Stomach smooth muscle (tissue), 2 donors: ENCODE results near the gene PLEKHM1.

Experiments used
- H3K27ac ChIP-seq: one replicate; pipeline ENCODE4 v1.7.0; 2013; ENCODE audit warnings: mild to moderate bottlenecking, low read length, inconsistent platforms
- H3K27me3 ChIP-seq, 2 donors: one replicate each; pipeline ENCODE4 v1.7.0; 2013; ENCODE audit warnings: low read length in 2 of 2; ENCODE audit not compliant: insufficient read depth in 2 of 2, control insufficient read depth in 1 of 2
- H3K36me3 ChIP-seq, 2 donors: one replicate each; pipeline ENCODE4 v1.7.0; 2013; ENCODE audit warnings: low read length in 2 of 2; ENCODE audit not compliant: control insufficient read depth in 2 of 2, insufficient read depth in 2 of 2
- H3K4me1 ChIP-seq: one replicate; pipeline ENCODE4 v1.7.0; 2013; ENCODE audit warnings: low read length; ENCODE audit not compliant: control insufficient read depth, insufficient read depth
- H3K4me3 ChIP-seq, 2 donors: one replicate each; pipeline ENCODE4 v1.7.0; 2013; ENCODE audit warnings: low read length in 2 of 2
- H3K9ac ChIP-seq, 2 donors: one replicate each; pipeline ENCODE4 v1.7.0; 2013; ENCODE audit warnings: low read length in 2 of 2, mild to moderate bottlenecking in 1 of 2
- H3K9me3 ChIP-seq, 2 donors: one replicate each; pipeline ENCODE4 v1.7.0; 2013; ENCODE audit warnings: low read length in 2 of 2; ENCODE audit not compliant: control insufficient read depth in 2 of 2
- donor health status: healthy.
- donor health status: Pancreatic carcinoma.

Gene PLEKHM1

GRCh38 chr17:45438931-45439610 is 51.5 kb downstream of the PLEKHM1 start:
- no peak overlapping the region for H3K27ac ChIP-seq
- no peak overlapping the region for H3K4me3 ChIP-seq
- H3K4me1 ChIP-seq: no peaks in the 10 kb centered on the region
- no peak overlapping the region for H3K9ac ChIP-seq
- no peaks in the 10 kb centered on the region for H3K9me3 ChIP-seq
- H3K36me3 ChIP-seq: peaks cover 6 to 20% of the 10 kb centered on the region in 2 donors
- H3K27me3 ChIP-seq: no peaks in the 10 kb centered on the region

DNA sequence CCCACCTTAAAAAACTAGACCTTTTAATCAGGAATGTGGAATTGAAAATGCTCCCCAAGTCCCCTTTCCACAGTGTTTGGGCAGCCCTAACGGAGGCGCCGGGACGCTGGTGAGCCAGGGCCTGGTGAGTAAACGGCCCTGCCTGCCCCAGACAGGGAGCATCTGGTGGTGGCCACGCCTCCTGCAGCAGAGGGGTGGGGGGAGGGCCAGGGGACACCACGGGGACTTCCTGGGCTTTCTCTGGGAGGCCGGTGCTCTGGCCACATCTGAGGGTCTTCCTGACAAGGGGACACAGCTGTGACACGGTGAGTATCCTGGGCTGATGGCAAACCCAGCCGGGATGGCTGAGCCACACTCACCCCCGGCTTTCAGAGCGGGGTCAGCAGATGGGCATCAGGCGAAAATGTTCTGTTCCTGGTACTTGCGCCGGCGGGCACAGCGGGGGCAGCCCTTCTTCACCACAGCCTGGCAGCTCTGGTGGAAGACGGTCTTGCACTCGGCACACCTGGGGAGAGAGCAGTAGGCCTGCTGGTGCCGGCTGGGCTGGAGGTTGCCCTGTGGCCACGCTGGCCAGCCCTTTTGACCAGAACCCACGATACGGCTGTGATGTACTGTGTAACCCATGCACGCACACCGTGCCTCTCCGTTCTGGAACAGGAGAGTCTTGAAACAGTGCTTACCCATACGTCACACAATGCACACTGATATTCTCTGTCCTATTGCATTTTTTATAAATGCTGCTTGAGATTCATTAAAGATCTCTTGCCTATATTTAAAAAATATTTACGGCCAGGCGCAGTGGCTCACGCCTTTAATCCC is 52.8 kb downstream of the PLEKHM1 start:
- Histone ChIP-seq H3K9ac (no peak overlapping the region), H3K9me3 (no peaks in the 10 kb centered on the region), H3K4me3 (no peak overlapping the region), H3K27ac (no peak overlapping the region), H3K27me3 (no peaks in the 10 kb centered on the region), H3K36me3 (peaks cover 6 to 20% of the 10 kb centered on the region in 2 donors), H3K4me1 (peaks cover 2% of the 10 kb centered on the region)

DNA sequence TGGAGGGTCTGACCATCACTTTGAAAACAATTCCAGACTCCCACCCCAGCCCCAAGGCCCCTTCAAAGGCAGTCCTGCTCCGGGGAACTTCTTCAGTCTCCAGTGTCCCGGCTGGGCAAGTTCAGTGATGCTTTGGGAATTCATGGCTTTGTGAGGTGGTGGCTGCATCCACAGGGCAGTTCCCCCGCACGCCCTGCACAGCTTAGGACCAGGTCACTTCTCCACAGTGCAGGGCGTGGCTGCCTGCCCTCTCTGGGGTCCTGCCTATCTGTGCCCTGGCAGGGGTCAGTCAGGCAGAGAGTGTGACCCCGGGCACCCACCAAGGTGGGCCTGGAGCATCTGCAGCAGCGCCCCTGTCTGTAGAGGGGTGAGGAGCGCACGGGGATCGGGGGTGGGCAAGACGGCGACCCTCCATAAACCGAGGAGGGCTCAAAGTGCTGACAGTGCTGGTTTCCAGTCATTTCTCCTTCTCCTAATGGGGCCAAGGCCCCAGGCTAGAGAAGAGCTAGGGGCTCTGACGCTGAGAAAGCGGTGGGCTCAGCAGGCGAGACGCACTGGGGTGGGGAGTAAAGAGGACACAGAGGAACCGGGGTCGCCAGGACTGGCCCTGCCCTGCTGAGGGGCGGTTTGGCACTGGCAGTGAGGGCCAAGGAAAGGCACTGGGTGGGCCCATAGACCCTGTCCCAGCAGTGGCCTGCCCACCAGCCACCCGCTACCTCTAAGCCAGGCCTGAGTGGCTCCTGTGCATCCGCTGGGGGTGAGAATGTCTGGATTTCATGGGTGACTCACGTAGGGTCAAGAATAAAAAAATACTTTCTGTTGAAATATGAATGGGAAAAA is 53.7 kb downstream of the PLEKHM1 start:
- H3K4me1 ChIP-seq: peaks cover 9% of the 10 kb centered on the region
- H3K27me3 ChIP-seq: peaks cover 0 to 4% of the 10 kb centered on the region in 2 donors
- H3K9me3 ChIP-seq: no peaks in the 10 kb centered on the region
- H3K36me3 ChIP-seq: peaks cover 6 to 20% of the 10 kb centered on the region in 2 donors
- H3K4me3 ChIP-seq: no peak overlapping the region
- no peak overlapping the region for H3K9ac ChIP-seq
- H3K27ac ChIP-seq: no peak overlapping the region

DNA sequence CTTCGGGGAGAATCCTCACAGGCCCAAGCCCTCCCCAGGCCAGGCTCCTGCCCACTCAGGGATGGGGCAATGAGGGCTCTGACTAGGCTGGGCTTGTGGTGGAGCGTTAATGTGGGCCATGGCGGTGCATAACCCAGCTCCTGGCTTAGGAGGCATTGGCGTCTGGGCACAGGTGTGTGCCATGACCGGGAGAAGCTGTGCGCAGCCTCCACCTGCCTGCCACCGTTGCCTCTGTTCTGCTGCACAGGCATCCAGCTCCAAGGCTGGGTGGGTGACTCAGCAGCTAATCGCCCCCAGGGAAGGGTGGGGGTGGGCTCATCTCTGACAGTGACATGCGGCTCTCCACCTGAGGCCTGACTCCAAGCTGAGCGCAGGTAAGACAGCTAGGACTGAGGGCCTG is 54.4 kb downstream of the PLEKHM1 start:
- H3K9ac ChIP-seq: no peak overlapping the region
- peaks cover 6 to 20% of the 10 kb centered on the region in 2 donors for H3K36me3 ChIP-seq
- H3K4me1 ChIP-seq: peaks cover 15% of the 10 kb centered on the region
- H3K4me3 ChIP-seq: no peak overlapping the region
- H3K27ac ChIP-seq: no peak overlapping the region
- H3K9me3 ChIP-seq: no peaks in the 10 kb centered on the region
- H3K27me3 ChIP-seq: peaks cover 2 to 10% of the 10 kb centered on the region in 2 donors

- Histone ChIP-seq H3K36me3 (peaks cover 6 to 20% of the 10 kb centered on the region in 2 donors), H3K4me1 (peaks cover 22% of the 10 kb centered on the region), H3K4me3 (no peak overlapping the region), H3K27ac (no peak overlapping the region), H3K27me3 (peaks cover 7 to 17% of the 10 kb centered on the region in 2 donors), H3K9me3 (no peaks in the 10 kb centered on the region), H3K9ac (no peak overlapping the region)
These were observed 55.0 kb downstream of the PLEKHM1 start for GRCh38 chr17:45435481-45435880.

DNA sequence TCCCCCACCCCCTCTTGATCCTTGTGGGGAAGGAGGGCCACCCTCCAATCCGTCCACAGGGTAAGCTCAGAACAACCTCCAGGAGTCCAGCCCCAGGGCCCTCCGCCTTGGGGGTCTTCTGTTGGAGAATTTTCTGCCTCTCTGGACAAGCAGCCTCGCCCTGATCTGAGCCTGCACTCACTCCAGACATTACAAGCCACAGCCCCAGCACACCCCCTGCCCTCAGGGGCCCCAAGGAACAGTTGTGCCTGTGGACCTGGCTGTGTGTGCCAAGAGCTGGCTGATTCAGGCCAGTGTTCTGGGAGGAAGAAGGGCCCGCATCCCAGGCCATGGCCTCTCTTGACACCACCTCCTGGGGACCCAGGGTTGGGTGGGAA is 57.4 kb downstream of the PLEKHM1 start:
- Histone ChIP-seq H3K27ac (no peak overlapping the region), H3K4me1 (peaks cover 35% of the 10 kb centered on the region)

GRCh38 chr17:45432405-45433158 is 57.9 kb downstream of the PLEKHM1 start, which contains the start of gene ARHGAP27:
ARHGAP27 (minus strand) TSS chr17:45432870; CDS start chr17:45430279, 2,591 bp downstream.
- Histone ChIP-seq H3K27ac (no peak within 1 kb of the TSS), H3K27me3 (peaks cover 27 to 45% of the 10 kb centered on the region in 2 donors), H3K4me3 (peak within 1 kb of the TSS; percentile 46 to 67), H3K9me3 (no peaks in the 10 kb centered on the region), H3K4me1 (peaks cover 38% of the 10 kb centered on the region), H3K9ac (no peak within 1 kb of the TSS), H3K36me3 (peaks cover 0 to 11% of the 10 kb centered on the region in 2 donors)

More for the DNA sequence above, 57.4 kb downstream of the PLEKHM1 start:
- Histone ChIP-seq H3K4me3 (no peak overlapping the region), H3K27me3 (peaks cover 24 to 40% of the 10 kb centered on the region in 2 donors), H3K9me3 (no peaks in the 10 kb centered on the region), H3K9ac (no peak overlapping the region), H3K36me3 (peaks cover 0 to 14% of the 10 kb centered on the region in 2 donors)

DNA sequence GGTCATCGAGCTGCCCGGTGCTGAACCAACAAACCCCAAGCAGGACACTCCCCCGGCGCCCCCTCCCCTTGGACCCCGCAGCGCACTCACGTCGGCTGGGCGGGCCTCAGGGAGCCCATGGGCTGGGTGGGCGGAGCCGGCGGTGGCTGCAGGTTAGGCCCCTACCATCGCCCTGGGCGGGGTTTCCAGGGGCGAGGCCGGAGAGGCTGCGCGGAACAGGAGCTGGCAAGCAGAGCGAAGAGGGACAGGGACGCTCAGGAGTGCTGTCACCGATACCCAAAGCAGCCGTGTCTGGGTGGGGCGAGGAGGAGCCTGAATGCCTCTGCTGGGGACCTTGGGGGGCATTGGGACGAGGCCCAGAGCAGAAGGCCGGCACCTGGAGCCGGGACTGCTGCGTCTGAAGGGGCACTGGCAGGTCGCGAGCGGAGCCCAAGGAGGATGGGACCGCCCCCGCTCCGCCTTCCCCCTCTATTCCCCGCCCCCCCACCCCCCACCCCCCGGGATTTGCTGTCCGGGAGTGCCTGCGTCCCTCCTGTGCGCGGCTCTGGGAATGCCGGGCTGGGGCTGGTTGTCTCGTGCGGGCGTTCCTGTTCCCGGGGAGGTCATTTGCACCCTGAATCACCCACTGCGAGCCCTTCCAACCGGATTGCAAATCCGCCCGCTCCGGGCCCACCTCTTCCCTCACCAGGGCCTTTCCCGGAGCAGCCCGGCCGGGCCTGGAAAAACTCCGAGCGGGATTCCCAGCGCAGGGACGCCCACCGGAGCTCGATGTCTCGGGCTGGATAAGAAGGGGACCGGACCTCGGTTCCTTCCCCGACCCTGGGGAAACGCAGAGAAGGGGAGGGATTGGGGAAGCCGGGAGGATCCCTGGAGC is 58.8 kb downstream of the PLEKHM1 start:
- H3K4me3 ChIP-seq: peak overlapping the region; percentile 46 to 67
- no peak overlapping the region for H3K27ac ChIP-seq
- H3K27me3 ChIP-seq: peaks cover 29 to 45% of the 10 kb centered on the region in 2 donors
- H3K36me3 ChIP-seq: peaks cover 0 to 8% of the 10 kb centered on the region in 2 donors
- no peaks in the 10 kb centered on the region for H3K9me3 ChIP-seq
- H3K9ac ChIP-seq: no peak overlapping the region
- H3K4me1 ChIP-seq: peaks cover 38% of the 10 kb centered on the region

DNA sequence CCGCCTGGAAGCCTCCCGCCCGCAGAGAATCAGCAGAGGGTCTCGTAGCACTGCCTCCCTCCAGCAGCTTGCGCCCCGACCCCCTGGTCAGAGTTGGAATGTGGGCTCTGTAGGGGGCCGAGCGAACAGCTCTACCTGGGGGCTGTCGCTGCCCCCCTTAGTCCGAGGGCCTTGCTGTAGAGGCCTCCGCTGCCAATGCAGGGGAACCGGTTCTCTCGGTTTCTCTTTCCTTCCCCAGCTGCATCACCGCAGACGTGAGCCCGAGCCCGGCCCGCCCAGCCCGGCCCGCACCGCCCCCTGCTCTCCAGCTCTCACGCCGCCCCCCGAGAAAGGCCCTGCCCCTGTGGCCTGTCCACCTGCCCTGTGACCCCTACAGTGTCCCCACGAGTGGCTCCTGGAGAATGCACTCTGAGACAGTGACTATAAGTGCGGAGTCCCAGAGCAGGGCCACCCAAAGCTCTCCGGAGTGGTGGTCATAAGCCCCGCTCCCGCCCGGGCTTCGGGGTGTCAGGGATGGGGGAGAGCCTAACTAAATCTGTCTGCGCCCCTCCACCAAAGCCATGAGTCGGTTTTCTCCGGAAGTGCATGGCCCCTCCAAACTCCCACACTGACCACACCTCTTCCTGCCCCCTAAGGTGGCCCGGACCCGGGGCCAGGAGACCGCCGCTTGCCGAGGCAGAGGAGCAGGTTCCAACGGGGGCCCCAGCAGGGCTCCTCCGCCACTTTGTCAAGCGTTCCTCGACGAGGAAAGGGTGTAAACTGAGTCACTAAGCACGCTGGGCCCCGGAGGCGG is 59.6 kb downstream of the PLEKHM1 start:
- Histone ChIP-seq H3K27ac (no peak overlapping the region), H3K4me3 (peak overlapping the region; percentile 43 to 67), H3K36me3 (peaks cover 0 to 4% of the 10 kb centered on the region in 2 donors), H3K9me3 (no peaks in the 10 kb centered on the region), H3K4me1 (peaks cover 38% of the 10 kb centered on the region), H3K27me3 (peaks cover 35 to 45% of the 10 kb centered on the region in 2 donors), H3K9ac (no peak overlapping the region)
